Measurements from ENCODE around the gene LRSAM1.

The LRSAM1 gene

GRCh38 chr9:127503379-127503921 is 52.1 kb downstream of the LRSAM1 start:
- TF ChIP-seq ZFP30 (CRISPR knock-in tag; IDR thresholded peaks at IDR 0.05) (no peak), CSDC2 (CRISPR knock-in tag; IDR thresholded peaks at IDR 0.05) (no peak), CSRNP3 (CRISPR knock-in tag; IDR thresholded peaks at IDR 0.05) (no peak), ISL1 (CRISPR knock-in tag; IDR thresholded peaks at IDR 0.05) (no peak), ZFP3 (CRISPR knock-in tag; IDR thresholded peaks at IDR 0.05) (no peak), PPARA (CRISPR knock-in tag; IDR thresholded peaks at IDR 0.05; ENCODE audit: borderline replicate concordance) (no peak), RARB (CRISPR knock-in tag; IDR thresholded peaks at IDR 0.05) (no peak)

GRCh38 chr9:127503947-127504886 is 52.9 kb downstream of the LRSAM1 start:
- ATAC-seq = peak; percentile 84
- no peak for TF ChIP-seq SNAI2 (CRISPR knock-in tag; IDR thresholded peaks at IDR 0.05)
- TF ChIP-seq ESRRG (CRISPR knock-in tag; IDR thresholded peaks at IDR 0.05) = no peak
- no peak for TF ChIP-seq PATZ1 (CRISPR knock-in tag; IDR thresholded peaks at IDR 0.05; ENCODE audit: borderline replicate concordance)
- no peak for TF ChIP-seq ISL1 (CRISPR knock-in tag; IDR thresholded peaks at IDR 0.05)
- TF ChIP-seq ZFP3 (CRISPR knock-in tag; IDR thresholded peaks at IDR 0.05) = no peak
- no peak for TF ChIP-seq GLIS3 (CRISPR knock-in tag; IDR thresholded peaks at IDR 0.05)
- no peak for TF ChIP-seq ZC3H10 (CRISPR knock-in tag; IDR thresholded peaks at IDR 0.05)
- no peak for TF ChIP-seq RARB (CRISPR knock-in tag; IDR thresholded peaks at IDR 0.05)
- TF ChIP-seq ZNF8 (CRISPR knock-in tag; IDR thresholded peaks at IDR 0.05) = no peak
- TF ChIP-seq PPARA (CRISPR knock-in tag; IDR thresholded peaks at IDR 0.05; ENCODE audit: borderline replicate concordance) = no peak
- TF ChIP-seq TSHZ2 (CRISPR knock-in tag; IDR thresholded peaks at IDR 0.05) = no peak
- no peak for TF ChIP-seq CSDC2 (CRISPR knock-in tag; IDR thresholded peaks at IDR 0.05)
- no peak for TF ChIP-seq TCF4 (CRISPR knock-in tag; IDR thresholded peaks at IDR 0.05; ENCODE audit: borderline replicate concordance)
- TF ChIP-seq ARNTL (CRISPR knock-in tag; IDR thresholded peaks at IDR 0.05; ENCODE audit: borderline replicate concordance, low read depth) = no peak
- TF ChIP-seq ZNF70 (CRISPR knock-in tag; IDR thresholded peaks at IDR 0.05) = no peak

More at GRCh38 chr9:127503379-127503921, 52.1 kb downstream of the LRSAM1 start:
- ATAC-seq = no peak

GRCh38 chr9:127504887-127505251 is 53.6 kb downstream of the LRSAM1 start:
- no peak for ATAC-seq
- TF ChIP-seq TCF4 (CRISPR knock-in tag; IDR thresholded peaks at IDR 0.05; ENCODE audit: borderline replicate concordance) (no peak), CSRNP3 (CRISPR knock-in tag; IDR thresholded peaks at IDR 0.05) (no peak), SNAI2 (CRISPR knock-in tag; IDR thresholded peaks at IDR 0.05) (no peak), PPARA (CRISPR knock-in tag; IDR thresholded peaks at IDR 0.05; ENCODE audit: borderline replicate concordance) (no peak), ZFP3 (CRISPR knock-in tag; IDR thresholded peaks at IDR 0.05) (no peak), TOX (CRISPR knock-in tag; IDR thresholded peaks at IDR 0.05; ENCODE audit: borderline replicate concordance) (no peak), ZNF8 (CRISPR knock-in tag; IDR thresholded peaks at IDR 0.05) (no peak), BACH2 (CRISPR knock-in tag; IDR thresholded peaks at IDR 0.05; ENCODE audit: borderline replicate concordance) (no peak), OSR1 (CRISPR knock-in tag; IDR thresholded peaks at IDR 0.05) (no peak), CSDC2 (CRISPR knock-in tag; IDR thresholded peaks at IDR 0.05) (no peak), ISL1 (CRISPR knock-in tag; IDR thresholded peaks at IDR 0.05) (no peak), CREB5 (CRISPR knock-in tag; IDR thresholded peaks at IDR 0.05; ENCODE audit: low read depth) (no peak), ZNF70 (CRISPR knock-in tag; IDR thresholded peaks at IDR 0.05) (no peak)

Data from SK-N-SH treated with all-trans-retinoic acid at 6 μM for 48 hours (cell line).